HepG2 (cell line): ENCODE results near the gene OPRL1. TPM values are rescaled to one million over a fixed set of nuclear protein-coding genes. Genes with fewer than 3 reads are reported as not detected.
A peak's percentile ranks its signal among the peaks of the same experiment; 100 is the strongest.

Experiments used
- ATRX ChIP-seq: sonication (generic); formaldehyde crosslinking; IDR thresholded peaks from 2 replicates; pipeline ENCODE4 v1.4.0; 2020; ENCODE audit warnings: missing genetic modification reagents, borderline replicate concordance
- GMEB2 ChIP-seq: IDR thresholded peaks from 2 replicates; pipeline ENCODE4 v1.6.1; 2016; ENCODE audit warnings: missing biosample characterization, missing genetic modification reagents, low read depth
- LRRFIP1 ChIP-seq: sonication (generic); formaldehyde crosslinking; conservative IDR thresholded peaks from 2 replicates; pipeline ENCODE4 v1.4.0; 2020; ENCODE audit warnings: missing genetic modification reagents
- MEIS1 ChIP-seq: sonication (generic); formaldehyde crosslinking; IDR thresholded peaks from 2 replicates; pipeline ENCODE4 v1.9.0; 2021; ENCODE audit warnings: mild to moderate bottlenecking, missing genetic modification reagents, moderate library complexity, borderline replicate concordance
- NR2F6 ChIP-seq, 2 experiments: IDR thresholded peaks; 2 replicates each; pipeline ENCODE4 v1.6.1; 2016; ENCODE audit warnings: antibody characterized with exemption in 1 of 2, mild to moderate bottlenecking in 1 of 2
- NRL ChIP-seq: sonication (generic); formaldehyde crosslinking; IDR thresholded peaks from 2 replicates; pipeline ENCODE4 v1.5.0; 2020; ENCODE audit warnings: missing genetic modification reagents, mild to moderate bottlenecking, moderate library complexity, borderline replicate concordance
- PATZ1 ChIP-seq: sonication (generic); formaldehyde crosslinking; IDR thresholded peaks from 2 replicates; pipeline ENCODE4 v1.4.0; 2020; ENCODE audit warnings: missing genetic modification reagents
- PRDM15 ChIP-seq: sonication (generic); formaldehyde crosslinking; IDR thresholded peaks from 2 replicates; pipeline ENCODE4 v1.4.0; 2020; ENCODE audit warnings: missing genetic modification reagents
- RFX5 ChIP-seq: IDR thresholded peaks from 2 replicates; pipeline ENCODE4 v1.6.1; 2011; ENCODE audit warnings: low read depth, low read length, improper control_type of control experiment
- THRA ChIP-seq: sonication (generic); formaldehyde crosslinking; IDR thresholded peaks from 2 replicates; pipeline ENCODE4 v1.4.0; 2020; ENCODE audit warnings: missing genetic modification reagents, borderline replicate concordance
- TRIM24 ChIP-seq: sonication (generic); formaldehyde crosslinking; IDR thresholded peaks from 2 replicates; pipeline ENCODE4 v1.8.0; 2022; ENCODE audit warnings: mild to moderate bottlenecking, missing genetic modification reagents
- ZBTB14 ChIP-seq: sonication (generic); formaldehyde crosslinking; IDR thresholded peaks from 2 replicates; pipeline ENCODE4 v1.4.0; 2020; ENCODE audit warnings: missing genetic modification reagents
- ZC3H13 ChIP-seq: sonication (generic); formaldehyde crosslinking; IDR thresholded peaks from 2 replicates; pipeline ENCODE4 v1.8.1; 2023; ENCODE audit warnings: mild to moderate bottlenecking, missing genetic modification reagents, moderate library complexity
- polyA plus RNA-seq, 8 experiments: library from polyadenylated mRNA; depleted of rRNA in 3 of 8; stranded (reverse) in 7 of 8; unstranded in 1 of 8; fragments of >200 nt; fragmentation: Illumina TruSeq in 4 of 8; extraction: Trizol in 4 of 8; gene quantifications; 2 replicates each; pipeline versions ENCODE4 v1.2.1 to v1.2.3, GENCODE V29; 2011 to 2016; ENCODE audit warnings: low read depth in 4 of 8, missing spikeins in 1 of 8, mixed read lengths in 1 of 8; ENCODE audit not compliant: insufficient read depth in 1 of 8
- total RNA-seq, 5 experiments: library from RNA; depleted of rRNA; stranded (reverse); fragments of >200 nt; fragmentation: Illumina TruSeq; extraction: Trizol; gene quantifications; 2 replicates each; pipeline ENCODE4 v1.2.3, GENCODE V29; 2016; ENCODE audit warnings: low read depth in 1 of 5

OPRL1 gene
- total and polyA plus RNA-seq, 2 of the 13 experiments (the other 11 are each of a cell fraction or from before 2014, with no cell fraction given), result 0.35 to 0.71 TPM

GRCh38 chr20:64083378-64083803, 3.5 kb downstream of the OPRL1 start (continued):
- TF ChIP-seq ZC3H13 (CRISPR knock-in tag) (no peak), TRIM24 (no peak), ZBTB14 (0 out of 2 replicates have a peak, but pooled peaks have one; percentile 69), NR2F6 (IDR thresholded peaks at IDR 0.05) (no peak), NR2F6 (CRISPR knock-in tag; IDR thresholded peaks at IDR 0.05) (peak; percentile 63; the same call in 1 of the 2 replicates), NRL (CRISPR knock-in tag) (peak; percentile 83; the same call in 1 of the 2 replicates), PATZ1 (CRISPR knock-in tag) (peak; percentile 50; the same call in 1 of the 2 replicates), RFX5 (no peak), LRRFIP1 (CRISPR knock-in tag) (peak; percentile 65; the same call in 1 of the 2 replicates), PRDM15 (CRISPR knock-in tag) (no peak), ATRX (CRISPR knock-in tag) (no peak), MEIS1 (CRISPR knock-in tag) (no peak), THRA (CRISPR knock-in tag) (peak; percentile 36; the same call in 1 of the 2 replicates), GMEB2 (CRISPR knock-in tag) (no peak)
